HEK293 (cell line): ENCODE measurements around the gene PCDHGB3.

Experiments
- CTCF ChIP-seq: fragments of 450-650 bp; formaldehyde crosslinking; IDR thresholded peaks from 2 replicates; pipeline ENCODE4 v1.5.1; 2016; ENCODE audit warnings: missing biosample characterization, missing genetic modification characterization
- ZBTB10 ChIP-seq: fragments of 450-650 bp; formaldehyde crosslinking; IDR thresholded peaks from 2 replicates; pipeline ENCODE4 v1.5.1; 2016; ENCODE audit warnings: missing biosample characterization, missing genetic modification characterization
- ZNF121 ChIP-seq: fragments of 450-650 bp; formaldehyde crosslinking; IDR thresholded peaks from 2 replicates; pipeline ENCODE4 v1.5.1; 2016; ENCODE audit warnings: missing biosample characterization, missing genetic modification characterization
- ZNF214 ChIP-seq: fragments of 450-650 bp; formaldehyde crosslinking; IDR thresholded peaks from 2 replicates; pipeline ENCODE4 v1.5.1; 2017; ENCODE audit warnings: missing biosample characterization, mild to moderate bottlenecking, missing genetic modification characterization, borderline replicate concordance
- ZNF324 ChIP-seq: fragments of 450-650 bp; formaldehyde crosslinking; IDR thresholded peaks from 2 replicates; pipeline ENCODE4 v1.5.1; 2016; ENCODE audit warnings: missing biosample characterization, missing genetic modification characterization

GRCh38 chr5:141343242-141343952 lies 26.6 kb upstream of the PCDHGB3 start, which contains the start of gene PCDHGA3:
- no peak for TF ChIP-seq ZNF214 (tag by site-specific recombination)
- no peak for TF ChIP-seq ZNF121 (tag by site-specific recombination)
- TF ChIP-seq ZNF324 (tag by site-specific recombination) = no peak
- TF ChIP-seq CTCF (tag by site-specific recombination) = no peak
- TF ChIP-seq ZBTB10 (tag by site-specific recombination) = no peak
